H1 (cell line): ENCODE measurements around the gene SGO2. TPM values are rescaled to one million over a fixed set of nuclear protein-coding genes. Genes with fewer than 3 reads are reported as not detected.

Experiments
- CTCF ChIA-PET: fragments of 300-600 bp; sonication (Branson Sonifier 250); formaldehyde crosslinking; loops from one replicate; lab custom pipeline; 2021; ENCODE audit not compliant: partially characterized antibody; lab: Charles Lee
- POLR2A ChIA-PET: fragments of 300-600 bp; sonication (Branson Sonifier 250); formaldehyde crosslinking; loops from one replicate; lab custom pipeline; 2021; ENCODE audit warnings: inconsistent platforms; ENCODE audit not compliant: partially characterized antibody; lab: Charles Lee
- DNase-seq, 2 experiments: peaks; one replicate each; pipeline versions ENCODE4 v3.0.0 to v3.0.0-alpha.2; 2010 to 2022; ENCODE audit warnings: low spot score in 2 of 2, low read depth in 1 of 2, mixed read lengths in 1 of 2
- FAIRE-seq: peaks from 2 replicates; lab custom pipeline; 2011; peaks lifted over from hg19 to GRCh38; lab: Jason Lieb, UNC
- H2AFZ ChIP-seq: 2 replicates; pipeline ENCODE4 v1.8.1; 2012; ENCODE audit warnings: low read length, inconsistent platforms
- H2AK5ac ChIP-seq: 2 replicates; pipeline ENCODE4 v1.6.1; 2013; ENCODE audit warnings: low read depth, low read length
- H2BK120ac ChIP-seq: replicated peaks from 2 replicates; pipeline ENCODE3; 2013; ENCODE audit warnings: low read depth, low read length, inconsistent platforms
- H2BK12ac ChIP-seq: 2 replicates; pipeline ENCODE4 v1.6.1; 2013; ENCODE audit warnings: low read depth, low read length
- H2BK15ac ChIP-seq: 2 replicates; pipeline ENCODE4 v1.6.1; 2013; ENCODE audit warnings: low read length
- H2BK20ac ChIP-seq: 2 replicates; pipeline ENCODE4 v1.6.1; 2013; ENCODE audit warnings: low read length
- H2BK5ac ChIP-seq: 2 replicates; pipeline ENCODE4 v1.6.1; 2013; ENCODE audit warnings: low read depth, low read length
- H3K14ac ChIP-seq: 2 replicates; pipeline ENCODE4 v1.6.1; 2013; ENCODE audit warnings: inconsistent platforms; ENCODE audit not compliant: insufficient read length
- H3K18ac ChIP-seq: 2 replicates; pipeline ENCODE4 v1.6.1; 2013; ENCODE audit warnings: low read length; ENCODE audit errors: extremely low read depth
- H3K23ac ChIP-seq: 2 replicates; pipeline ENCODE4 v1.6.1; 2013; ENCODE audit warnings: inconsistent platforms; ENCODE audit not compliant: insufficient read length
- H3K23me2 ChIP-seq: 2 replicates; pipeline ENCODE4 v1.6.1; 2013; ENCODE audit warnings: low read depth, low read length
- H3K27ac ChIP-seq: 2 replicates; pipeline ENCODE4 v1.6.1; 2011; ENCODE audit warnings: low read depth, low read length, inconsistent platforms
- H3K27me3 ChIP-seq, 4 experiments: replicated peaks in 1 of 4; 1 replicate in 1 of 4; 2 replicates in 3 of 4; pipeline versions ENCODE4 v1.6.1 to v1.8.1; 2011 to 2013; ENCODE audit warnings: low read length in 3 of 4, mild to moderate bottlenecking in 3 of 4, inconsistent platforms in 2 of 4, mixed read lengths in 2 of 4, moderate library complexity in 1 of 4; ENCODE audit not compliant: control insufficient read depth in 3 of 4, insufficient read depth in 3 of 4; ENCODE audit errors: extremely low read depth in 1 of 4
- H3K36me3 ChIP-seq, 4 experiments: 2 replicates each; pipeline versions ENCODE4 v1.6.1 to v1.8.1; 2011 to 2013; ENCODE audit warnings: mild to moderate bottlenecking in 4 of 4, low read length in 3 of 4, moderate library complexity in 2 of 4, control low read depth in 1 of 4, inconsistent platforms in 1 of 4; ENCODE audit not compliant: insufficient read depth in 4 of 4, control insufficient read depth in 2 of 4
- H3K4ac ChIP-seq: replicated peaks from 2 replicates; pipeline ENCODE3; 2013; ENCODE audit warnings: low read length, low read depth, mixed read lengths, inconsistent platforms; ENCODE audit not compliant: insufficient read length
- H3K4me1 ChIP-seq, 4 experiments: replicated peaks in 1 of 4; 1 replicate in 1 of 4; 2 replicates in 3 of 4; pipeline versions ENCODE4 v1.6.1 to v1.8.1; 2011 to 2013; ENCODE audit warnings: low read length in 3 of 4, inconsistent platforms in 2 of 4, mixed read lengths in 1 of 4; ENCODE audit not compliant: insufficient read depth in 4 of 4, control insufficient read depth in 3 of 4
- H3K4me2 ChIP-seq, 2 experiments: 2 replicates each; pipeline versions ENCODE4 v1.6.1 to v1.8.1; 2011 to 2013; ENCODE audit warnings: low read depth in 2 of 2, low read length in 2 of 2, control low read depth in 1 of 2, inconsistent platforms in 1 of 2, mild to moderate bottlenecking in 1 of 2; ENCODE audit not compliant: insufficient read depth in 1 of 2
- H3K4me3 ChIP-seq, 4 experiments: fragments of 200-600, 300-600 bp in 1 of 4; sonication (generic), shearing (Covaris generic), sonication (Bioruptor Twin) in 1 of 4; 2 replicates each; pipeline versions ENCODE4 v1.5.1 to v1.8.1; 2011 to 2016; ENCODE audit warnings: low read length in 4 of 4, low read depth in 3 of 4, control low read depth in 2 of 4, inconsistent platforms in 2 of 4, mild to moderate bottlenecking in 2 of 4, mixed read lengths in 1 of 4, moderate library complexity in 1 of 4; ENCODE audit not compliant: insufficient read depth in 2 of 4; ENCODE audit errors: extremely low read depth in 1 of 4
- H3K56ac ChIP-seq: replicated peaks from 2 replicates; pipeline ENCODE3; 2013; ENCODE audit warnings: low read depth, mild to moderate bottlenecking, mixed read lengths, low read length, inconsistent platforms; ENCODE audit not compliant: insufficient read length
- H3K79me1 ChIP-seq: 2 replicates; pipeline ENCODE4 v1.6.1; 2013; ENCODE audit warnings: low read depth, low read length, control low read depth
- H3K79me2 ChIP-seq, 2 experiments: 2 replicates each; pipeline versions ENCODE4 v1.6.1 to v1.8.1; 2012 to 2013; ENCODE audit warnings: low read length in 2 of 2, mild to moderate bottlenecking in 2 of 2, inconsistent platforms in 1 of 2; ENCODE audit not compliant: insufficient read depth in 2 of 2, control insufficient read depth in 1 of 2
- H3K9ac ChIP-seq, 4 experiments: replicated peaks in 1 of 4; 1 replicate in 1 of 4; 2 replicates in 3 of 4; pipeline versions ENCODE4 v1.6.1 to v1.8.1; 2011 to 2013; ENCODE audit warnings: low read depth in 3 of 4, low read length in 3 of 4, control low read depth in 2 of 4, mild to moderate bottlenecking in 2 of 4, moderate library complexity in 2 of 4, inconsistent platforms in 1 of 4; ENCODE audit errors: extremely low read depth in 1 of 4
- H3K9me3 ChIP-seq, 2 experiments: 2 replicates each; pipeline versions ENCODE4 v1.6.1 to v1.8.1; 2012 to 2013; ENCODE audit warnings: mild to moderate bottlenecking in 2 of 2, moderate library complexity in 2 of 2, control low read depth in 1 of 2, inconsistent platforms in 1 of 2, low read depth in 1 of 2, low read length in 1 of 2, mixed read lengths in 1 of 2; ENCODE audit not compliant: insufficient read depth in 2 of 2
- H4K20me1 ChIP-seq, 2 experiments: replicated peaks in 1 of 2; 2 replicates each; pipeline versions ENCODE3 to v1.8.1; 2011 to 2013; ENCODE audit warnings: inconsistent platforms in 2 of 2, low read length in 2 of 2, mild to moderate bottlenecking in 1 of 2; ENCODE audit not compliant: insufficient read depth in 2 of 2, control insufficient read depth in 1 of 2
- H4K5ac ChIP-seq: 2 replicates; pipeline ENCODE4 v1.6.1; 2013; ENCODE audit warnings: low read length, low read depth, mixed read lengths, inconsistent platforms; ENCODE audit not compliant: insufficient read length
- H4K8ac ChIP-seq: 2 replicates; pipeline ENCODE4 v1.8.0; 2013; ENCODE audit warnings: mild to moderate bottlenecking, moderate library complexity, low read length, inconsistent platforms; ENCODE audit not compliant: insufficient read depth; ENCODE audit errors: extremely low read depth
- H4K91ac ChIP-seq: replicated peaks from 2 replicates; pipeline ENCODE3; 2013; ENCODE audit warnings: low read length, mixed read lengths, inconsistent platforms; ENCODE audit not compliant: insufficient read length
- BCL11A ChIP-seq, 2 experiments: IDR thresholded peaks; one replicate each; pipeline ENCODE4 v1.6.1; 2011; ENCODE audit warnings: low read depth in 2 of 2, low read length in 2 of 2, mild to moderate bottlenecking in 2 of 2
- POLR2A ChIP-seq, 2 experiments: IDR thresholded peaks; 1 replicate in 1 of 2; 2 replicates in 1 of 2; pipeline ENCODE4 v1.6.1; 2011; ENCODE audit warnings: low read depth in 2 of 2, low read length in 2 of 2, mild to moderate bottlenecking in 2 of 2; ENCODE audit errors: control extremely low read depth in 1 of 2
- WGBS, 2 experiments: shearing (Covaris generic) in 1 of 2; methylation state at CpG; one replicate each; pipeline versions ENCODE4 v1.1.6 to v1.1.7; 2013 to 2015; ENCODE audit warnings: low lambda C conversion rate in 2 of 2, mixed read lengths in 2 of 2, inconsistent platforms in 1 of 2, low coverage in 1 of 2, missing lambda C conversion rate in 1 of 2; ENCODE audit not compliant: insufficient replicate concordance in 2 of 2, insufficient coverage in 1 of 2, insufficient read length in 1 of 2; ENCODE audit errors: extremely low coverage in 1 of 2, missing lambda C conversion rate in 1 of 2; 5-methylcytosine and 5-hydroxymethylcytosine counted together
- polyA plus RNA-seq, 7 experiments: library from polyadenylated mRNA; depleted of rRNA in 3 of 7; stranded (reverse) in 5 of 7; unstranded in 2 of 7; fragments of >200 nt in 5 of 7; fragments of 200-250 nt in 2 of 7; gene quantifications; 1 replicate in 5 of 7; 2 replicates in 1 of 7; 4 replicates in 1 of 7; pipeline versions ENCODE4 v1.2.1 to v1.2.3, GENCODE V29; 2011 to 2013; ENCODE audit warnings: missing spikeins in 2 of 7, mixed read lengths in 2 of 7
- total RNA-seq: library from RNA; stranded (reverse); fragmentation: NEBNext Ultra II Directional; extraction: Animal tissue kit (Norgen Biotek cat#: 25700); gene quantifications from 2 replicates; pipeline ENCODE4 v1.2.1, GENCODE V29; 2021

Gene SGO2
- total and polyA plus RNA-seq, 2 of the 8 experiments (the other 6 are each of a cell fraction or from before 2014, with no cell fraction given), result 2.4 to 33.2 TPM

GRCh38 chr2:200479692-200480265 lies 46.2 kb upstream of the SGO2 start:
- H3K18ac ChIP-seq, result no peak overlapping the region
- FAIRE-seq (no peak), DNase-seq (no peak)
- peaks cover 0 to 9% (median 3%) of the 10 kb centered on the region in 4 experiments; a peak in 4 of 7 replicates for H3K4me1 ChIP-seq
- no peak overlapping the region for H3K4me3 ChIP-seq
- peaks cover 6 to 35% (median 25%) of the 10 kb centered on the region in 4 experiments; a peak in 7 of 8 replicates for H3K36me3 ChIP-seq
- no peak overlapping the region for H4K5ac ChIP-seq
- TF ChIP-seq BCL11A (IDR thresholded peaks at IDR 0.05; ENCODE audit: low read depth in 2 of 2, low read length in 2 of 2), result no peak
- peak in 1 of 2 experiments; percentile 22; a peak in 1 of 3 replicates for TF ChIP-seq POLR2A (IDR thresholded peaks at IDR 0.05; ENCODE audit: control extremely low read depth in 1 of 2, low read depth in 2 of 2, low read length in 2 of 2)
- 88% methylated on average over 8 of the region's 8 CpGs; no CpG with 5 or more reads in 1 of the 2 experiments for WGBS, 2 experiments
- H3K79me1 ChIP-seq, result no peaks in the 10 kb centered on the region
- no peak overlapping the region; the same call in 1 of the 2 replicates for H2BK5ac ChIP-seq
- H3K56ac ChIP-seq, result no peak overlapping the region
- no peak overlapping the region for H3K14ac ChIP-seq
- no peak overlapping the region for H4K8ac ChIP-seq
- no peak overlapping the region for H4K91ac ChIP-seq
- no peak overlapping the region for H2BK15ac ChIP-seq
- H3K27ac ChIP-seq, result no peak overlapping the region
- no peak overlapping the region for H2BK120ac ChIP-seq
- H3K23me2 ChIP-seq, result no peaks in the 10 kb centered on the region
- POLR2A ChIA-PET, result interaction anchor here (1.5 kb wide), 1 partner anchor 495 kb away, joined by 3 read pairs; no protein-coding TSS in a partner anchor
- no peaks in the 10 kb centered on the region for H3K27me3 ChIP-seq
- no peak overlapping the region for H3K23ac ChIP-seq
- no peaks in the 10 kb centered on the region for H4K20me1 ChIP-seq
- H3K9ac ChIP-seq, result no peak overlapping the region
- H3K79me2 ChIP-seq, result no peaks in the 10 kb centered on the region
- no peak overlapping the region for H2AK5ac ChIP-seq
- CTCF ChIA-PET, result interaction anchor here (0.6 to 6.1 kb wide), 8 partner anchors 8 to 505 kb away, joined by 3 to 46 read pairs (median 3); no protein-coding TSS in a partner anchor
- no peak overlapping the region for H2BK20ac ChIP-seq
- no peak overlapping the region for H2AFZ ChIP-seq
- no peak overlapping the region for H3K4me2 ChIP-seq
- no peak overlapping the region for H3K4ac ChIP-seq
- no peak overlapping the region for H2BK12ac ChIP-seq
- no peaks in the 10 kb centered on the region for H3K9me3 ChIP-seq
